ENCODE data around the gene HSD3B7. TPM values are rescaled to one million over a fixed set of nuclear protein-coding genes. Genes with fewer than 3 reads are reported as not detected.

Gene HSD3B7
- total and polyA plus RNA-seq, 2 of the 8 experiments (the other 6 are each of a cell fraction or from before 2014, with no cell fraction given), result 2.9 to 6.6 TPM

- TF ChIP-seq MAFK (IDR thresholded peaks at IDR 0.05; ENCODE audit: low read depth, low read length) (no peak), HDAC6 (IDR thresholded peaks at IDR 0.05; ENCODE audit: low read depth, low read length) (no peak), JUN (IDR thresholded peaks at IDR 0.05; ENCODE audit: low read depth, low read length) (no peak), RNF2 (IDR thresholded peaks at IDR 0.05; ENCODE audit: borderline replicate concordance, low read depth, low read length, missing control alignments, poor library complexity, severe bottlenecking) (no peak), CBX5 (IDR thresholded peaks at IDR 0.05; ENCODE audit: low read depth, low read length) (no peak), GTF2F1 (IDR thresholded peaks at IDR 0.05; ENCODE audit: borderline replicate concordance, low read depth, low read length) (no peak)
Measured at GRCh38 chr16:31002250-31002700, 17.3 kb downstream of the HSD3B7 start (continued).

Data from H1 (cell line).